ENCODE results near the gene CCDC102B. TPM values are rescaled to one million over a fixed set of nuclear protein-coding genes. Genes with fewer than 3 reads are reported as not detected.

Gene CCDC102B
- total RNA-seq, 1 experiment from 2014 or later = 2.1 TPM

DNA sequence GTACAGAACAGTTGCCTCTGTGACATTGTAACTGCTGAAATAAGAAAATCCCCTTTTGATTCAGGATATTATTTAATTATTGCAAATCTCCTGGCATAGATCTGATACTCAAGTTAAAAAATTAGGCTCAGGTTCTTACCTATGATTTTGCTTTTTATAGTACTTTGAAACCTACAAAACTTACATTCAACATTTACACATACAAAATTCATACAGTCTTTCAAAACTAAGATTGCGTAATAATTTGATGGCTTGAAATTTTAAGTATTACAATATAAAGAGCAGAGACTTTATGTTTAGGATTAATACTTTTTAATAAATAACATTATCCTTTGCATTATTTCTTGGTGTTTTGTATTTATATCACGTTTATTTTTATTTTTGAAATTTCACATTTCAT lies 291.1 kb downstream of the CCDC102B start:
- H3K9me3 Mint-ChIP-seq (ENCODE audit: low read depth, unreplicated experiment) = no peaks in the 10 kb centered on the region
- CTCF ChIA-PET = no interaction called here
- no peak overlapping the region for H3K4me3 Mint-ChIP-seq (ENCODE audit: low read depth, unreplicated experiment)
- no peaks in the 10 kb centered on the region for H3K27me3 Mint-ChIP-seq (ENCODE audit: unreplicated experiment)
- TF ChIP-seq, protein P1, sequence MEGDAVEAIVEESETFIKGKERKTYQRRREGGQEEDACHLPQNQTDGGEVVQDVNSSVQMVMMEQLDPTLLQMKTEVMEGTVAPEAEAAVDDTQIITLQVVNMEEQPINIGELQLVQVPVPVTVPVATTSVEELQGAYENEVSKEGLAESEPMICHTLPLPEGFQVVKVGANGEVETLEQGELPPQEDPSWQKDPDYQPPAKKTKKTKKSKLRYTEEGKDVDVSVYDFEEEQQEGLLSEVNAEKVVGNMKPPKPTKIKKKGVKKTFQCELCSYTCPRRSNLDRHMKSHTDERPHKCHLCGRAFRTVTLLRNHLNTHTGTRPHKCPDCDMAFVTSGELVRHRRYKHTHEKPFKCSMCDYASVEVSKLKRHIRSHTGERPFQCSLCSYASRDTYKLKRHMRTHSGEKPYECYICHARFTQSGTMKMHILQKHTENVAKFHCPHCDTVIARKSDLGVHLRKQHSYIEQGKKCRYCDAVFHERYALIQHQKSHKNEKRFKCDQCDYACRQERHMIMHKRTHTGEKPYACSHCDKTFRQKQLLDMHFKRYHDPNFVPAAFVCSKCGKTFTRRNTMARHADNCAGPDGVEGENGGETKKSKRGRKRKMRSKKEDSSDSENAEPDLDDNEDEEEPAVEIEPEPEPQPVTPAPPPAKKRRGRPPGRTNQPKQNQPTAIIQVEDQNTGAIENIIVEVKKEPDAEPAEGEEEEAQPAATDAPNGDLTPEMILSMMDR (IDR thresholded peaks at IDR 0.05; ENCODE audit: unreplicated experiment) = no peak
- BruUV-seq (replicated peaks) = no TSS peak
- intact Hi-C loops (cut with micrococcal nuclease; ENCODE audit: unreplicated experiment) = no loop called here
- no peak overlapping the region for H3K27ac Mint-ChIP-seq (ENCODE audit: unreplicated experiment)
- DNase-seq = no peak
- no peaks in the 10 kb centered on the region for H3K36me3 Mint-ChIP-seq (ENCODE audit: insufficient read depth, unreplicated experiment)
- no peaks in the 10 kb centered on the region for H3K4me1 Mint-ChIP-seq (ENCODE audit: low read depth, unreplicated experiment)

DNA sequence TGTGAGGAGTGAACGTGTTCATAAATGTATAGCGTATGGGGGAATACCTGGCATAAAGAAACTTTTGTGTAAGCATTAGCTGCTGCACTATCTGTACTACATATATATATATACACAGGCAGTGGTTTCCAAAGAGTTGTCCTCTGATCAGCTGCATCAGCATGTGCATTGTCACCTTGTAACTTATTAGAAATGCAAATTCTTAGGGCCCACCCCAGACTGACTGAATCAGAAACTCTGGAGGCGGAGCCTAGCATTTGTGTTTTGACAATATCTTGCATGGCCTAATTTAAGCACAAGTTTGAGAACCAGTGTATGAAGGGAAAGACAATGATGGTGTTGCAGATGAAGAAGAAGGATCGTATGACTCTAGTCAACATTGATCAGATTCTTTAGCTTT lies 299.5 kb downstream of the CCDC102B start:
- Mint-ChIP-seq H3K27ac (ENCODE audit: unreplicated experiment) (no peak overlapping the region), H3K4me3 (ENCODE audit: low read depth, unreplicated experiment) (no peak overlapping the region), H3K4me1 (ENCODE audit: low read depth, unreplicated experiment) (no peaks in the 10 kb centered on the region), H3K36me3 (ENCODE audit: insufficient read depth, unreplicated experiment) (no peaks in the 10 kb centered on the region), H3K27me3 (ENCODE audit: unreplicated experiment) (no peaks in the 10 kb centered on the region), H3K9me3 (ENCODE audit: low read depth, unreplicated experiment) (peaks cover 3% of the 10 kb centered on the region)
- no TSS peak for BruUV-seq (replicated peaks)
- TF ChIP-seq, protein P1 (IDR thresholded peaks at IDR 0.05; ENCODE audit: unreplicated experiment) = no peak
- CTCF ChIA-PET = no interaction called here
- DNase-seq = no peak
- intact Hi-C loops (cut with micrococcal nuclease; ENCODE audit: unreplicated experiment) = no loop called here

DNA sequence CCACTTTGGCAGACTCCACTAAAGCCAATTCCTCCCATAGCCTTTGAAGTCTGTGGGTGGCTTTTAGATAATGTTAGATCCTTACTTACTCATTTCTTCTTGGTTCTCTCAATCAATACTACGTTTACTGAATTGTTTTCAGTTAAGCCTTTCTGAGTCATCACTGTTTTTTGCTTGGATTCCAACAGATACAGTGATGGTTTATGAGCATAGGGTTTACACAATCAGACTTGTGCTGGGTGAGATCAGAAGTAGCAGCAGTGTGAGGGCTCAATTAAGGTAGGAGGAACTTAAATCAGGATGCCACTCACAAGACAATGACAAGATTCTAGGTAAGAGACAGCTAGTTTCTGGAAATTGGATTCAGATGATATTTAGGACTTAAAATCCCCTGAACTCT lies 305.1 kb downstream of the CCDC102B start:
- Mint-ChIP-seq H3K27ac (ENCODE audit: unreplicated experiment) (no peak overlapping the region), H3K4me3 (ENCODE audit: low read depth, unreplicated experiment) (no peak overlapping the region), H3K4me1 (ENCODE audit: low read depth, unreplicated experiment) (peaks cover 19% of the 10 kb centered on the region), H3K27me3 (ENCODE audit: unreplicated experiment) (no peaks in the 10 kb centered on the region), H3K36me3 (ENCODE audit: insufficient read depth, unreplicated experiment) (no peaks in the 10 kb centered on the region), H3K9me3 (ENCODE audit: low read depth, unreplicated experiment) (no peaks in the 10 kb centered on the region)
- TF ChIP-seq, protein P1 (IDR thresholded peaks at IDR 0.05; ENCODE audit: unreplicated experiment) = no peak
- CTCF ChIA-PET = no interaction called here
- intact Hi-C loops (cut with micrococcal nuclease; ENCODE audit: unreplicated experiment) = no loop called here
- no TSS peak for BruUV-seq (replicated peaks)
- no peak for DNase-seq

Other genes with a start within 250 kb of the CCDC102B start
- gene TMX3, start 83.0 kb upstream of the CCDC102B start, total RNA-seq (2022) = 63.1 and 65.6 TPM in 2 replicates

All from Calu3 (cell line).